Uterus (tissue), 4 donors: ENCODE measurements around the gene STRA6. TPM values are rescaled to one million over a fixed set of nuclear protein-coding genes. Genes with fewer than 3 reads are reported as not detected.

Source experiments
- DNase-seq, 2 donors: peaks; one replicate each; pipeline ENCODE4 v3.0.0-alpha.2; 2019 to 2020
- H3K27ac ChIP-seq, 2 donors: fragments of 200-600 bp; sonication (generic); 1 replicate in 1 of 2; 2 replicates in 1 of 2; pipeline ENCODE4 v1.5.1; 2016 to 2018
- H3K27me3 ChIP-seq, 2 donors: fragments of 200-600 bp; sonication (generic); one replicate each; pipeline ENCODE4 v1.5.1; 2018 to 2019; ENCODE audit warnings: control low read depth in 1 of 2
- H3K36me3 ChIP-seq, 2 donors: fragments of 200-600 bp; sonication (generic); one replicate each; pipeline ENCODE4 v1.5.1; 2019; ENCODE audit warnings: control low read depth in 1 of 2
- H3K4me1 ChIP-seq, 2 donors: fragments of 200-600 bp; sonication (generic); one replicate each; pipeline ENCODE4 v1.5.1; 2018 to 2019; ENCODE audit warnings: control low read depth in 1 of 2
- H3K4me3 ChIP-seq, 2 donors: fragments of 200-600 bp; sonication (generic); 1 replicate in 1 of 2; 2 replicates in 1 of 2; pipeline ENCODE4 v1.5.1; 2018 to 2019; ENCODE audit warnings: mild to moderate bottlenecking in 1 of 2
- H3K9me3 ChIP-seq, 2 donors: fragments of 200-600 bp; sonication (generic); one replicate each; pipeline ENCODE4 v1.5.1; 2019; ENCODE audit warnings: control low read depth in 1 of 2
- POLR2A ChIP-seq, 2 donors: fragments of 450-650 bp; IDR thresholded peaks; one replicate each; pipeline ENCODE4 v1.6.1; 2016; ENCODE audit warnings: antibody characterized with exemption in 2 of 2, mild to moderate bottlenecking in 1 of 2, moderate library complexity in 1 of 2
- intact Hi-C: fragments of 100-400 bp; cut with DNase I; formaldehyde crosslinking; loops from one replicate; pipeline ENCODE4 v1.15.1; 2023; ENCODE audit warnings: low total_unique reads
- total RNA-seq, 4 donors: library from RNA; depleted of rRNA in 3 of 4; stranded (reverse); fragments of >200 nt in 3 of 4; gene quantifications; one replicate each; pipeline versions ENCODE4 v1.1.0 to v1.2.4, GENCODE V29; 2014 to 2023
- TF ChIP-seq, protein P1 (sequence below), 4 experiments: fragments of 200-600 bp in 2 of 4; fragments of 450-650 bp in 2 of 4; sonication (generic) in 2 of 4; IDR thresholded peaks; one replicate each; pipeline ENCODE4 v1.5.1; 2016 to 2019; ENCODE audit warnings: antibody characterized with exemption in 4 of 4, mild to moderate bottlenecking in 2 of 4, moderate library complexity in 1 of 4
- donor health status: DM: yes; HTN: yes; CAD: no.

STRA6 gene
- total RNA-seq, 4 donors from 2014 or later: 0.26 to 62.6 (median 11.6) TPM; not detected in 1

DNA sequence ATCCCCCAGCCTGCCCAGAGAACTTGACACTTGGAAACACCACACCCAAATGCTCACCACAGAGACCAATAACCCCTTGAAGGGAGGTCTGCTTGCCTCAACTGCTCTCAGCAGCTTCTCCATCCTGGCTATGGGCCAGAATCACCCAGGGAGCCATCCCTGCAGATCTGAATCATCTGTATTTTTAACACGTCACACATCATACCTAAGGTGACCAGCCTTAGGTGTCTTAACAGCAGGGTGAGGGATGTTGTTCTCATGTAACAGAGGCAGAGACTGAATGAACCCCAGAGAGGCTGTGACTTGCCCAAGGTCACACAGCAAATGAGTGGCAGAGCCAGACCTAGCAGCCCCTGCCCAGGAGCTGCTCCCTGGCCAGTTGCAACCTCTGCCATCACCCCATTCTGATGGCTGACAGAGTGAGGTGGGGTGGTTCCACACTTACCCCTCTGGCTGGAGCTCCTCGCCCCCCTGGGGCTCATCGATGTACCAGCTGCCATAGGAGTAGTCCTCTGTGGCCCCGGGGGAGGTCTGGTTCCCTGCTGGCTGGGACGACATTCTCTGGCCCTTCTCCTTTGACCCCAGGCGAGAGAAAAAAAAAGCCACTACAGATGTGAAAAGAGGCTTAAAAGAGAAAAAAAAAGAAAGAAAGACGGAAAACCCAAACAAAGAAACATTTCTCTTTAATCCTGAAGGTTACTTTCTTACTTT, 722 bp downstream of the STRA6 start:
- no peaks in the 10 kb centered on the region for H3K36me3 ChIP-seq
- no peaks in the 10 kb centered on the region for H3K27me3 ChIP-seq
- peaks cover 0 to 6% of the 10 kb centered on the region in 2 donors for H3K4me1 ChIP-seq
- no peaks in the 10 kb centered on the region for H3K9me3 ChIP-seq
- no peak overlapping the region for H3K4me3 ChIP-seq
- TF ChIP-seq, protein P1, sequence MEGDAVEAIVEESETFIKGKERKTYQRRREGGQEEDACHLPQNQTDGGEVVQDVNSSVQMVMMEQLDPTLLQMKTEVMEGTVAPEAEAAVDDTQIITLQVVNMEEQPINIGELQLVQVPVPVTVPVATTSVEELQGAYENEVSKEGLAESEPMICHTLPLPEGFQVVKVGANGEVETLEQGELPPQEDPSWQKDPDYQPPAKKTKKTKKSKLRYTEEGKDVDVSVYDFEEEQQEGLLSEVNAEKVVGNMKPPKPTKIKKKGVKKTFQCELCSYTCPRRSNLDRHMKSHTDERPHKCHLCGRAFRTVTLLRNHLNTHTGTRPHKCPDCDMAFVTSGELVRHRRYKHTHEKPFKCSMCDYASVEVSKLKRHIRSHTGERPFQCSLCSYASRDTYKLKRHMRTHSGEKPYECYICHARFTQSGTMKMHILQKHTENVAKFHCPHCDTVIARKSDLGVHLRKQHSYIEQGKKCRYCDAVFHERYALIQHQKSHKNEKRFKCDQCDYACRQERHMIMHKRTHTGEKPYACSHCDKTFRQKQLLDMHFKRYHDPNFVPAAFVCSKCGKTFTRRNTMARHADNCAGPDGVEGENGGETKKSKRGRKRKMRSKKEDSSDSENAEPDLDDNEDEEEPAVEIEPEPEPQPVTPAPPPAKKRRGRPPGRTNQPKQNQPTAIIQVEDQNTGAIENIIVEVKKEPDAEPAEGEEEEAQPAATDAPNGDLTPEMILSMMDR (IDR thresholded peaks at IDR 0.05): no peak
- TF ChIP-seq POLR2A (IDR thresholded peaks at IDR 0.05): no peak
- DNase-seq: no peak
- peak overlapping the region; percentile 14 to 35 for H3K27ac ChIP-seq
- intact Hi-C loops: no loop called here

DNA sequence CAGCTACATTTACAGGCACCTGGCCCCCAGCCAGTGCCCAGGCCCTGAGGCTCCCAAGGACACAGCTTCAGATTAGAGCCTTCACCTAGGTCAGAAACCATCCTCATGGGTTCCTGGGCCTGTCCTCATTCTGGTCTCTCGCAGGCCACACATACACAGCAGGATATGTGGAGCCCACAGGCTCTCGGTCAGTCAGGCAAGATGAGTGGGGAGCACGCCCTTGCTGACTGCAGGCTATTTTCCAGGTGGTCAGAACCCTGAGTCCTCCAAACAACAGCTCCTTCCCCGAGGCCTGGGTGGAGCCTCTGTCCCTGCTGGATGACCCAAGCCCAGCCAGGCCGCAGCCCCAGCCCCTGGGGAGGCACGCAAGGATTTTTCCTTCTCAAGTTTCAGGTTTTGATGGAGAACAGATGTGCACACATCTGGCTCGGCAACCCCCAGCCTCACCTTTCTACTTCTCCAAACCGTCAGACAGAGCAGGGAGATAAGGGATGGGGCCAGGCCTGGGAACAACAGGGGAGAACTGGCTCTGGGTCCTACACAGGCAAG, 1.6 kb downstream of the STRA6 start:
- intact Hi-C loops: no loop called here
- Histone ChIP-seq H3K4me3 (no peak overlapping the region), H3K36me3 (no peaks in the 10 kb centered on the region), H3K27ac (peak overlapping the region; percentile 15 to 35), H3K9me3 (no peaks in the 10 kb centered on the region), H3K27me3 (no peaks in the 10 kb centered on the region), H3K4me1 (peaks cover 2 to 6% of the 10 kb centered on the region in 2 donors)
- DNase-seq: peak; percentile 66 to 80
- TF ChIP-seq, protein P1 (IDR thresholded peaks at IDR 0.05): no peak
- peak in 1 of 2 donors; percentile 14 for TF ChIP-seq POLR2A (IDR thresholded peaks at IDR 0.05)

- intact Hi-C loops: no loop called here
Measured at GRCh38 chr15:74200412-74200815, 2.2 kb downstream of the STRA6 start.

GRCh38 chr15:74199297-74199652, 3.3 kb downstream of the STRA6 start:
- no peak overlapping the region for H3K27ac ChIP-seq
- DNase-seq: no peak
- peaks cover 5 to 6% of the 10 kb centered on the region in 2 donors for H3K4me1 ChIP-seq
- TF ChIP-seq POLR2A (IDR thresholded peaks at IDR 0.05): no peak
- TF ChIP-seq, protein P1 (IDR thresholded peaks at IDR 0.05): no peak
- intact Hi-C loops: no loop called here
- no peak overlapping the region for H3K4me3 ChIP-seq
- H3K36me3 ChIP-seq: no peaks in the 10 kb centered on the region
- no peaks in the 10 kb centered on the region for H3K9me3 ChIP-seq
- H3K27me3 ChIP-seq: no peaks in the 10 kb centered on the region

More at GRCh38 chr15:74200412-74200815, 2.2 kb downstream of the STRA6 start:
- Histone ChIP-seq H3K4me3 (no peak overlapping the region), H3K27me3 (no peaks in the 10 kb centered on the region), H3K27ac (peak overlapping the region; percentile 15 to 35), H3K9me3 (no peaks in the 10 kb centered on the region), H3K36me3 (no peaks in the 10 kb centered on the region), H3K4me1 (peaks cover 5 to 6% of the 10 kb centered on the region in 2 donors)
- TF ChIP-seq POLR2A (IDR thresholded peaks at IDR 0.05): no peak
- TF ChIP-seq, protein P1 (IDR thresholded peaks at IDR 0.05): no peak
- DNase-seq: peak; percentile 66 to 69

DNA sequence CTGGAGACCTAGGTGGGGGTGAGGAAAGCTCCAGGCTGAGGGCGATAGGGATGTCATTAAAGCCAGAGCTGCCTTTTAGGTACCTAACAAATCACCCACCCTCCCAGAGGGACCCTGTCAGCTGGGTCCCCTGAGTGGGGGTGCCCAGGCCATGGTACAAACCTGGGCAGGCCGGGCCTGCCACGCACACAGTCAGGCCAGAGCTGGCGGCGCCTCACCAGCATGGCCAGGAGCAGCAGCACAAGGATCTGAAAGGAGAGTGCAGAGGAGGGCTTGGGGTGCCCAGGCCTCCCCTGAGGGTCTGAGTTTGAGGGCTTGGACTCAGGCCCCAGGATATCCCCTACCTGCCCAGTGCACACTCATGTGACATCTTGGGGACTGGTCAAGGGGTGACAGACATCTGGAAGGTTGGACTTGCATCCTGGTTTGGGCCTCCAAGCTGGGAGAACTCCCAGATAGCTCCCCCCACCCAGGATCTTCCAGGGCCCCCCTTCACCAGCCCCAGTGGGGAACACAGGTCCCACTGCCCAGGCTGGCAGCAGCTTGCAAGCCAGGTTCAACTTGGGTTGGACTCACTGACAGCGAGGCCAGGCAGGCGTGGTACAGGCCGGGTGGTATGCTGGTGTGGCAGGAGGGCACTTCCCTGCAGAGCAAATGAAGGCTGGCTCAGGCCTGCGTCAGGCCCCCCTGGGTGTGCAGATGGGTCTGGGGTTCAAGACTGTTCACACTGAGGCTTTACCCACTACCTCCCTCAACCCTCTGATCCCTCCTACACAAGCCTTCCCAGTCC, 5.2 kb downstream of the STRA6 start:
- TF ChIP-seq, protein P1 (IDR thresholded peaks at IDR 0.05): no peak
- TF ChIP-seq POLR2A (IDR thresholded peaks at IDR 0.05): no peak
- intact Hi-C loops: no loop called here
- Histone ChIP-seq H3K27ac (no peak overlapping the region), H3K4me3 (no peak overlapping the region), H3K9me3 (no peaks in the 10 kb centered on the region), H3K27me3 (no peaks in the 10 kb centered on the region), H3K36me3 (no peaks in the 10 kb centered on the region), H3K4me1 (peaks cover 5 to 6% of the 10 kb centered on the region in 2 donors)
- no peak for DNase-seq
